Testis (tissue), 3 donors: ENCODE measurements around the gene CENPM. TPM values are rescaled to one million over a fixed set of nuclear protein-coding genes. Genes with fewer than 3 reads are reported as not detected.

ENCODE experiments used
- DNase-seq: peaks from one replicate; pipeline ENCODE4 v3.0.0-alpha.2; 2019
- H3K27ac ChIP-seq, 2 donors: fragments of 200-600 bp; sonication (generic); one replicate each; pipeline ENCODE4 v1.5.1; 2019
- H3K27me3 ChIP-seq: fragments of 200-600 bp; sonication (generic); one replicate; pipeline ENCODE4 v1.5.1; 2019
- H3K36me3 ChIP-seq: fragments of 200-600 bp; sonication (generic); one replicate; pipeline ENCODE4 v1.5.1; 2017; ENCODE audit warnings: low read depth; ENCODE audit errors: missing control alignments
- H3K4me1 ChIP-seq: fragments of 200-600 bp; sonication (generic); one replicate; pipeline ENCODE4 v1.5.1; 2019
- H3K4me3 ChIP-seq, 2 donors: fragments of 200-600 bp; sonication (generic); one replicate each; pipeline ENCODE4 v1.5.1; 2017 to 2019
- H3K9me3 ChIP-seq: fragments of 200-600 bp; sonication (generic); one replicate; pipeline ENCODE4 v1.5.1; 2017
- POLR2A ChIP-seq: fragments of 450-650 bp; IDR thresholded peaks from one replicate; pipeline ENCODE4 v1.6.1; 2017; ENCODE audit warnings: antibody characterized with exemption, mild to moderate bottlenecking, moderate library complexity
- WGBS, 2 donors: methylation state at CpG; one replicate each; pipeline ENCODE4 v1.1.5; 2018; 5-methylcytosine and 5-hydroxymethylcytosine counted together
- intact Hi-C: fragments of 100-400 bp; cut with DNase I; formaldehyde crosslinking; loops from one replicate; pipeline ENCODE4 v1.15.1; 2023; ENCODE audit warnings: low total_unique reads
- polyA plus RNA-seq: library from polyadenylated mRNA; stranded (reverse); fragments of 350-450 nt; fragmentation: Illumina TruSeq; extraction: RNeasy Lipid Tissue Mini Kit (QIAGEN cat#74804); gene quantifications from one replicate; pipeline ENCODE4 v1.2.3, GENCODE V29; 2014; ENCODE audit warnings: low read depth, low replicate concordance; ENCODE audit not compliant: insufficient read depth
- total RNA-seq, 2 donors: library from RNA; depleted of rRNA; stranded (reverse); fragments of >200 nt; gene quantifications; one replicate each; pipeline ENCODE4 v1.2.3, GENCODE V29; 2016
- TF ChIP-seq, protein P1 (sequence below), 3 experiments: fragments of 450-650 bp in 2 of 3; fragments of 200-600 bp in 1 of 3; sonication (generic) in 1 of 3; IDR thresholded peaks; one replicate each; pipeline ENCODE4 v1.5.1; 2016 to 2019; ENCODE audit warnings: antibody characterized with exemption in 3 of 3, mild to moderate bottlenecking in 2 of 3, moderate library complexity in 1 of 3

Gene CENPM
- total and polyA plus RNA-seq, 3 donors from 2014 or later, result 15.5 to 28.2 (median 15.7) TPM

DNA sequence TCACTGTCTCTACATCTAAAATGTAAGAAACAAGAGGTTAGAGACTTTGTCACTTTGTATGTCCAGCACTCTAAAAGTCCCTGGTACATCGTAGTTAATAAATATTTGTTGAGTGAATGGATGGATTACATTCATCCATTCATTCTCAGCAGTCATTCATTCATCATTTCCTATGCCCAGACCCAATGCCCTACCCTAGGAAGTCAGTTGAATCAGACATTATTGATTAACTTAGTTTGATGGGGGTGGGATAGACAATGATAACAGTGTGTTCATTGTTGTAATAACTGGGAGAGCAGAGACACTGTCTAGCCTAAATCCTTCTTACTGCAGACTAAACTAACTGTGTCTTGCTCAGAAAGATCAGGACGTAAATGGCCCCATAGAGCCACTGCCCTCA lies 1.2 kb upstream of the CENPM start:
- TF ChIP-seq, protein P1, sequence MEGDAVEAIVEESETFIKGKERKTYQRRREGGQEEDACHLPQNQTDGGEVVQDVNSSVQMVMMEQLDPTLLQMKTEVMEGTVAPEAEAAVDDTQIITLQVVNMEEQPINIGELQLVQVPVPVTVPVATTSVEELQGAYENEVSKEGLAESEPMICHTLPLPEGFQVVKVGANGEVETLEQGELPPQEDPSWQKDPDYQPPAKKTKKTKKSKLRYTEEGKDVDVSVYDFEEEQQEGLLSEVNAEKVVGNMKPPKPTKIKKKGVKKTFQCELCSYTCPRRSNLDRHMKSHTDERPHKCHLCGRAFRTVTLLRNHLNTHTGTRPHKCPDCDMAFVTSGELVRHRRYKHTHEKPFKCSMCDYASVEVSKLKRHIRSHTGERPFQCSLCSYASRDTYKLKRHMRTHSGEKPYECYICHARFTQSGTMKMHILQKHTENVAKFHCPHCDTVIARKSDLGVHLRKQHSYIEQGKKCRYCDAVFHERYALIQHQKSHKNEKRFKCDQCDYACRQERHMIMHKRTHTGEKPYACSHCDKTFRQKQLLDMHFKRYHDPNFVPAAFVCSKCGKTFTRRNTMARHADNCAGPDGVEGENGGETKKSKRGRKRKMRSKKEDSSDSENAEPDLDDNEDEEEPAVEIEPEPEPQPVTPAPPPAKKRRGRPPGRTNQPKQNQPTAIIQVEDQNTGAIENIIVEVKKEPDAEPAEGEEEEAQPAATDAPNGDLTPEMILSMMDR (IDR thresholded peaks at IDR 0.05), result no peak
- TF ChIP-seq POLR2A, result no peak
- H3K27me3 ChIP-seq, result no peaks in the 10 kb centered on the region
- H3K9me3 ChIP-seq, result no peaks in the 10 kb centered on the region
- H3K36me3 ChIP-seq, result no peaks in the 10 kb centered on the region
- WGBS, 2 donors, result 88 to 95% methylated on average over 2 of the region's 2 CpGs
- peaks cover 5% of the 10 kb centered on the region for H3K4me1 ChIP-seq
- intact Hi-C loops, result no loop called here
- DNase-seq, result no peak
- no peak overlapping the region for H3K4me3 ChIP-seq
- H3K27ac ChIP-seq, result no peak overlapping the region

DNA sequence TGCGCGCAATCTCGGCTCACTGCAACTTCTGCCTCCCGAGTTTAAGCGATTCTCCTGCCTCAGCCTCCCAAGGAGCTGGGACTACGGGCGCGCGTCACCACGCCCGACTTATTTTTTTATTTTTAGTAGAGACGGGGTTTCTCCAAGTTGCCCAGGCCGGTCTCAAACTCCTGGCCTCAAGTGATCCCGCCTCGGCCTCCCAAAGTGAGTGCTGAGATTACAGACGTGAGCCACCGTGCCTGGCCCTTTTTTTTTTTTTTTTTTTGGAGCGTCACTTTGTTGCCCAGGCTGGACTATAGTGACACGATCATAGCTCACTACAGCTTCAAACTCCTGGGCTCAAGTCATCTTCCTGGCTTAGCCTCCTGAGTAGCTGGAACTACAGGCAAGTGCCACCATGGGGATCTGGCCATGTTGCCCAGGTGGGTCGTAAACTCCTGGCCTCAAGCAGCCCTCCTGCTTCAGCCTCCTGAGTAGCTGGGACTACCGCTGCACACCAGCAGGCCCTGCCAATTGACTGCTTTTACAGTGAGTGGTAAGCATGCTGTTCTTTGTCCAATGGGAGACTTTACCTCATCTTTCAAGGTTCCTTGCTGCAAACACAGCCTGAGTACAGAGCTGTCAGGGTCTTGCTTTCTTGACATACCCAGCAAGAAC lies 600 bp upstream of the CENPM start:
- no peak for DNase-seq
- no peaks in the 10 kb centered on the region for H3K9me3 ChIP-seq
- peak overlapping the region in 1 of 2 donors; percentile 59 for H3K27ac ChIP-seq
- peaks cover 5% of the 10 kb centered on the region for H3K4me1 ChIP-seq
- intact Hi-C loops, result no loop called here
- WGBS, 2 donors, result 43 to 62% methylated on average over 19 to 21 of the region's 21 CpGs
- H3K4me3 ChIP-seq, result peak overlapping the region; percentile 65 to 69
- H3K27me3 ChIP-seq, result no peaks in the 10 kb centered on the region
- H3K36me3 ChIP-seq, result no peaks in the 10 kb centered on the region
- TF ChIP-seq, protein P1 (IDR thresholded peaks at IDR 0.05), result no peak
- no peak for TF ChIP-seq POLR2A

DNA sequence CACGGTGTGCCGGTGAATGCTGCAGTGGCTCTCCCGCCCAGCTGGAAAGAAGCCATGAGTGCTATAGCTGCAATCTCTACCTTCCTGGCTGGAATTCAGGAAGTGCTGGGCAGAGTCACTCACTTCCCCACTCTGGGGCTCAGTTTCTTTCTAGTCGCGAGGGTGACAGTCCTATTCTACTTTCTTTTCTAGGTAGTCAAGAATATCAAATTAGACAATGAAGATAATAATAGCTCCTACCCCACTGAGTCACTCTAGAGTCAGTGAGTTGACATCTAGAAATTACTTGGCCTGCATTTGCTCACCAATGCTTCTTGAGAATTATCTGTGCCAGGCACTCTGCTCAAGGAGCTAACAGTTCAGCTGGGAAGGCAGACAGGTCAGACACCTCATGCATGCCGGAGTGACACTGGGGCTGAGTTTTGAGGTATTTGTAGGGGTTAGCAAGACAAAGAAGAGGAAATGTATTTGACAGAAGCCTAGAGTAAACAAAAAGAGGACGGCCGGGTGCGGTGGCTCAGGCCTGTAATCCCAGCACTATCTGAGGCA lies 3.2 kb downstream of the CENPM start:
- TF ChIP-seq, protein P1 (IDR thresholded peaks at IDR 0.05), result no peak
- TF ChIP-seq POLR2A, result no peak
- Histone ChIP-seq H3K27me3 (no peaks in the 10 kb centered on the region), H3K9me3 (no peaks in the 10 kb centered on the region), H3K4me3 (no peak overlapping the region), H3K36me3 (no peaks in the 10 kb centered on the region), H3K4me1 (peaks cover 9% of the 10 kb centered on the region), H3K27ac (no peak overlapping the region)
- intact Hi-C loops, result loop anchor here (5.0 kb wide), 2 partner anchors 121 to 246 kb away; partner anchors contain the start of gene MEI1
- no peak for DNase-seq
- WGBS, 2 donors, result 78 to 85% methylated on average over 9 of the region's 9 CpGs

DNA sequence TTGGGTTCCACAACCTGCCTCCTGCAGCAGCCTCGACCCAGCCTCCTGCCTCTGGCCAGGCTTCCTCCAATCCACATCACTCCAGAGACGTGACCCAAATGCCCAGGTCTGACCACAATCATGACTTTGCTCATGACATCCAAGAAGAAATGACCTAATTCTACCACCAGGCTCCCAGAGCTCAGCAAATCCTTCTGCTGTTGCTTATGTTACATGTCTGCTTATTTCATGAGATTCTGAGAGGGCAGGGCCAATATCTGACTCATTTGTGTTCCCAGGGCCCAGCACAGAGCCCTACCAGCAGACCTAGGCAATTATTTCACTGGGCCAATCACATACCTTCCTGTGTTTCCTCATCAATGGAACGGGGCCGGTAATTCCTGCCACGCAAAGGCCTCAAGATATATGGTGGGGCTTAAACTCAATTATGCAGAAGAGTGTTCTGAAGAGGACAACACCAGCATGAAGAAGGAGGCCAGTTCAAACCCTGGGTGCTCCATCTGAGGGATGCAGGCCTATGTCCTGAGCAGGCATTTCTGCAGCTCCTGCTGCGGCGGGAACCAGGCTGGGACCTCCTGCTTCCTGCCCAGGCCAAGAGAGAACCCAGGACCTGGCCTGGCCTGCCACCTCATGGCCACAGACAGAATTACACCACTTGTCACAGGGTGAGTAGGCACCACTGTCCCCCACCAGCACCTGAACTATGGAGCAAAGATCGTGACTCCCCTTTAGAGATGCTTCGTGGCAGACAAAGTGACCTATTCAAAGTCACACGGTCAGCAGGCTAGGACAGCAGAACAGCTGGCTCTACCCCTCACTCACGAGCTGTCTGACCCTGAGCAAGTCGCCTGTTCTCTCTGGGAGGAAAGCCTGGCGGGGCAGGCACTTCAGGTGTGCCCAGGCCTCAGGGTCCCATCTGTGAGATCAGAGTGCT lies 5.9 kb downstream of the CENPM start:
- Histone ChIP-seq H3K27ac (no peak overlapping the region), H3K9me3 (no peaks in the 10 kb centered on the region), H3K27me3 (no peaks in the 10 kb centered on the region), H3K4me1 (peaks cover 7% of the 10 kb centered on the region), H3K36me3 (no peaks in the 10 kb centered on the region), H3K4me3 (no peak overlapping the region)
- intact Hi-C loops, result loop anchor here (5.0 kb wide), 2 partner anchors 119 to 244 kb away; partner anchors contain the start of gene MEI1
- 56 to 65% methylated on average over 13 of the region's 13 CpGs for WGBS, 2 donors
- TF ChIP-seq POLR2A, result no peak
- TF ChIP-seq, protein P1 (IDR thresholded peaks at IDR 0.05), result peak; percentile 89 to 94 (median 91)
- peak; percentile 88 for DNase-seq
